Left hindlimb (tissue), 1 donor: ENCODE results near the gene DIS3L.
"Not testable (repeated sequence)": the region's sequence is repeated elsewhere in the genome, so short reads cannot be mapped to it uniquely, and the experiment has no call there.

Experiments used
- DNase-seq: peaks from one replicate; pipeline ENCODE4 v3.0.0-alpha.2; 2018

DIS3L gene

DNA sequence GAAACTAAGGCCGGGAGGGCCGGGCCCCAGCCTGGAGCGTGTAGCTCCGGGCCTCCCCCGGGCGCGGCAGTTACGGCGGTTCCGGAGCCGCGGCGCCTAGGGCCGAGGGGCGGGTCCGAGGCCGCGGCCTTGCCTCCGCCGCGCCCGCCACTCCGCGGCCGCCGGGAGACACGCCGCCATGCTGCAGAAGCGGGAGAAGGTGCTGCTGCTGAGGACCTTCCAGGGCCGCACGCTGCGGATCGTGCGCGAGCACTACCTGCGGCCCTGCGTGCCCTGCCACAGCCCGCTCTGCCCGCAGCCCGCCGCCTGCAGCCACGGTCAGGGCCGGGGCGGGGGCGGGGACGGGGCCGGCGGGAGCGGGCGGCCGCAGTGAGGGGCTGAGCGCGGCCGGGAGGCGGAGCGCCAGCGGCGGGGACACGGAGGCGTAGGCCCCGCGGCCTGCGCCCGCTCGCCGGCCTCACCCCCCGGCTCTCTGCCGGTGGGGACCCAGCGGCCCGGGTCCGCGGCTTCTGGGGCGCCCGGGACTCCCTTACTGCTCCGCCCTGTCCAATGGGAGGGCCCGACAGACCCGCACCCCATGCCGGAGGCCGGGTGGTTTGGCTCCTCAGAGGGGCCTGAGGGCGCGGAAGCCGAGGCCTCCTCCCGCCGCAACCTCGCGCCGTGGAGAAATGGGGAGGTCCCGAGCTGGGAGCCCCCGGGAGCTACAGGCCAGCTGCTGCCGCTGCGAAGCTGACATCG lies at the start of gene DIS3L:
Gene DIS3L (plus strand): TSS at position 150 of the 738 bp plus-strand sequence. CDS start 29 bp downstream, at position 179.
- DNase-seq: peak; percentile 71

DNA sequence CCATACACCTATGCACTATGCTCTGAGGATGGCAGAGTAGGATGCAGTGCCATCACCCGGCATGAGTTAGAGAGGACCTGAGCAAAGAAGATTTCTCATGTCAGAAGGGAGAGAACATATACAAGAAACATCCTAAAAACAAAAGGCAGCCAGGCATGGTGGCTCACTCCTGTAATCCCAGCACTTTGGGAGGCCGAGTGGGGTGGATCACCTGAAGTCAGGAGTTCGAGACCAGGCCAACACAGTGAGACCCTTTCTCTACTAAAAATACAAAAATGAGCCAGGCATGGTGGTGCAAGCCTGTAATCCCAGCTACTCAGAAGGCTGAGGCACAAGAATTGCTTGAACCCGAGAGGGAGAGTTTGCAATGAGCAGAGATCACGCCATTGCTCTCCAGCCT lies 47.5 kb upstream of the DIS3L start:
- not testable (repeated sequence) for DNase-seq

DNA sequence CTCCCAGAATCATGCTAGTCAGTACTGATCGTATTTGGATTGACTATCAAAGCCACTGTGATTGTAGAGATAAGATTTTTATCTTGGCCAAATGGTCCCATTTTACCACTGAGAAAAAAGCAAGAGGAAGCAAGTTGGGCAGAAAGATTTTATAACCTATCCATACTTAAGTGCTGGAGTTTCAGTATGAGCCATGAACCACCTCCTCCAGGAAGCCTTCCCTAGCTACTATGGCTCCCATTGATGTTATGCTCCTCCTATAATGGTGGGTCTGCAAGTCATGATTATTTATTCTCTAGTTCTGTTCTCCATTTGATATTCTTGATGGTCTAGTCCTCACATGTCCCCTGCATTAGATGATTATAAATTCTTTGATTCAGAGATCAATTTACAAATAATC lies 46.4 kb upstream of the DIS3L start:
- DNase-seq: no peak

DNA sequence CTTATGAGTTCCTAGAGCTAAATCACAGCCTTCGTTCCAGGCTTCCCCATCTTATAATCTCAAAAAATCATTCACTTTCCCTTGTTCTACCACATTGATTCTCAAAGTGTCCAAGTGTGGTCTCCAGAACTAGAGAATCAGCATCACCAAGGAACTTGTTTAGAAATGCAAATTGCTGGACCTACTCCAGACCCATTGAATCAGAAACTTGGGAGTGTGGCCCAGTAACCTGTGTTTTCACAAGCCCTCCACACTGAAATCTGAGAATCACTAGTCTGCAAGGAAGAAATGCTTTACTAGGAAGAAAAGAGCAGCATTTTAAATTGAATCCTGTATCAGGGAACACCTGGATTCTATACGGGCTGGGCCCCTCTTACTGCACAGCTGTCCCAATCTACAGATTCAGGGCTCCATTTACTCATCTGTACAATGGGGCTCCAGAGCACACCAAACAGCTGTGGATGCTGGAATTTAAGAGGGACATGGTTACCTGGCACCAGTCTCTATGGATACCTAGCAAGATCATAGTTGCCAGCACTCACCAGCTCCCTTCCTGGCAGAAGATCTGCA lies 43.7 kb upstream of the DIS3L start:
- DNase-seq: no peak

DNA sequence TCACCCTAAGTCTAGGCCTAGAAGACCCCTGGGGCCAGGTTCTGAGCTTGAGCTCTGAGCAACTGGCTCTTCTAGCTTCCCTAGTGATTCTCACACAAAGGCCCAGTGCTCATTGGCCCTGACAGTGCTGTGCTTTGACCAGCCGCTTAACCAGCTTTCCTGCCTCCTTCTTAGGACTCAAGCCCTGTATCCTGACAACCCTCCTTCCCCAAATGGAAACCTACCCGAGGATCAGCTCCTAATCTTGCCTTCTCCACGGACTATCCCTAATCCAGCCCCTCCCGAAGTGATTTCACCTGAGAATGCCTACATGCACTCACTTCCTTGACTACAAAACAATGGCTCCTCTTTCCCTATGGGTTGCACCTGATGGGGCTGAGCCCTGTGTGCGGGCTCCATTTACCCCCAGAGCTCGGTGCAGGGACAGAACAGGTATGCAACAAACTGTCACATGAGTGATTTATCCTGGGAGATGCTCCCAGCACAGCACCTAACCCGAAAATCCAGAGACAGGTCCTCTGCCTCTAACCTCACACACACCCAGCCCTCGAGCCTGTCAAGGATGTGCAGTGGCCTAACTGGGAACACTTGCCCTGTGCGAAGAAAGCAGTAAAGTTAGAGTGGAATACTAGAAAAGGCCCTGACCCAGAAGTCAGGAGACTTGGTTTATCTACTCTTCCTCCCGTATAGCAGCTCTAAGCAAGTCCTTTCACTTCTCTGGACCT lies 42.1 kb upstream of the DIS3L start:
- DNase-seq: no peak

DNA sequence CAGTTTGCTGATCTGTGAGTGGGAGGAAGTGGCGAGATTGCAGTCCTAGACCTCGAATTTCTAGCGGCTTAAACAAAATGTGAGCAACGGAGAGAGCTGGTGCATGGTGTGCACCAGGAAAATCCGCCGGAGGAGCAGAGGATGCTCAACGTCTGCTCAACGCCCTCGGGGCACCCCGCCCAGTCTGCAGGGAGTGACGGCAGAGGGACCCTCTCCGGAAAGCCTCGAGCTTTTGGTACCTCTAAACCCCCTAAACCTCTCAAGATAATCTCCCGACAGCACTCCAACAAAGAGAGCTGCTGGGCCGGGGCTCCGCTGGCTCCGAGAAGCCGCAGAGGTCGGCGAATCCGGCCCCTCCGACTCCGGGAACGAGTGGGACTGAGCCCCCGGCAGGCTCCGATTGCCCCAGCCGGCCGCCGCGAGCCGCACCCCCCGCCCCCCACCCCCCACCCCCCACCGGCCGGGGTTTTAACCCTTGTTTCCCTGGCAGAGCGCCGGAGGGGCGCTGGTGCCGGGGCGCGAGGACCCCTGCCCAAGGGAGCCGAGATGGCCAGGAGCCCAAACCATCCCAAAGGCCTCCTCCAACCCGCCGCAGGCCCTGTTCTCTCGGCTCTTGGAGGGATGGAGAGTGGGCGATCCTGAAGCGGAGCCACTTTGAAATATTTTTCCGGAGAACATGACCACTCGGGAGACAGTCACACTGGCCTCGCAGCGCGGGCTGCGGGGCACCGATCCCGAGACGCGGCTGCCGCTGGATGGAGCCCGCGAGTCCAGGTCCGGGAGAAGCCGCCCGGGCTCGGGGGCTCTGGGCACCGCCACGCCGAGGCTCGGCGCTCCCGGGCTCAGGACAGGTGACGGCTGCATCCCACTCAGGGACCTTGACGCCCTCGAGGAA lies 41.3 kb upstream of the DIS3L start:
- peak; percentile 55 for DNase-seq

DNA sequence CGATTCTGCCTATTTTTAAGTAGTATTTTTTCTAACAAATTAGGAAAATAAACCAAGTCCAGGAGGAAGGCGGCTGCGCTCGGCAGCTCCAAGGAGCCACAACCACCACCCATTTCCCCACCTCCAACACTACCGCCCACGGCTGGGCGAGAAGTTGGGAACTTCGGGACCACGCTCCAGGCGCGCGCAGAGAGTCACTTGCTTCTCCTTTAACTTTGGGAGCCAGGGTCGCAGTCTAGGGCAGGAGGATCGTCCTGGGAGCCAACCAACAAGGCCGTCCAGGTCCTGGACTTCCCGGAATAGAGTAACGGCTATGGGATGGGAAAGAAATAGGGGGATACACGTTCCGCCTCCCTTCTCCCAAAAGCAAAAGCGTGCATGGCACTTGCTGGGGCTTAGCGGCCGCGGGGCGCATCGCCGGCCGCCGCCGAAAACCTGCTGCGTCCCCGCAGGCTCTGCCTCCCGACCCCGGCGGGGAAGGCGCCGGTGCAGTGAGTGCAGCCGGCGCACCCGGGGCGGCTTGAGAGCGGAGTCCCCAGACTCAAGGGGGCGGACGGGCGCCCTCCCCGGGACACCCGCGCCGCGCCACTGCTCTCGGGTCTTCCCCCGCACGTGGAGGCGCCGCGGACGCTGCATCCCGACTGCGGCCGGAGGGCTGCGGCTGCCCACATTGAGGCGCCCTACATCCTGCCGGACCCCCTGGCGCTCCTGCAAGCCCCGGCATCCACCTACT lies 40.5 kb upstream of the DIS3L start:
- DNase-seq: no peak

DNA sequence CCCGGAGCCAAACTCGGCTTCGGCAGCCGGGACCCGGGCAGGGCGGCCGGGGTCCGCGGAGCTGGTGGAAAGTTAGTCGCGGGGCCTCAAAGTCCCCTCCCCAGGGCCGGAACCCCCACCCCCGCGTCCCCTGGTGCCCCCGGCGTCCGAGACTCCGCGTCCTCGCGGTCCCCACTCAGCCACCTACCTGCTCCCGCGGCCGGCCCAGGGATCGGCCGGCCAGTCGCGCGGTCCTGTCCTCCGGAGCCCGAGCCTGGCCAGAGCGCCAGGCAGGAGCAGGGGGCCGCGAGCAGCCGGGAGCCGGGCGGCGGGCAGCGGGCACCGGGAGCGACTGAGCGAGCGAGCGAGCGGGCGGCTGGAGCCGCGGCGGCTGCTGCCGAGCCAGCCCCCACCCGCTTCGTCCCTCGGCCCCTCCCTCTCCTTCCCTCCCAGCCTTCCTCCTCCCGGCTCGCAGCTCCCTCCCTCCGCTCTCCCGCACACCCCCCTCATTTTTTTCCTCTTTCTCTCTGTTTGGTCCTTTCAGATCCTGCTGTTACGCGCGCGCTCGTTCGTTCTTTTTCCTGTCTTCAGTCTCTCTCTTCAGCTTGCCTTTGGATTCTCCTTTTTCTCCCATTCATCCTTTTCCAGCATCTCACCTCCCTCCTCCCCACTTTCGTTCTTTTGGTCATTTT lies 39.8 kb upstream of the DIS3L start, which contains the start of gene MEGF11:
Gene MEGF11 (minus strand): TSS at position 333 of the 671 bp plus-strand sequence. CDS start 125,347 bp downstream, outside the sequence.
- DNase-seq: peak; percentile 67

DNA sequence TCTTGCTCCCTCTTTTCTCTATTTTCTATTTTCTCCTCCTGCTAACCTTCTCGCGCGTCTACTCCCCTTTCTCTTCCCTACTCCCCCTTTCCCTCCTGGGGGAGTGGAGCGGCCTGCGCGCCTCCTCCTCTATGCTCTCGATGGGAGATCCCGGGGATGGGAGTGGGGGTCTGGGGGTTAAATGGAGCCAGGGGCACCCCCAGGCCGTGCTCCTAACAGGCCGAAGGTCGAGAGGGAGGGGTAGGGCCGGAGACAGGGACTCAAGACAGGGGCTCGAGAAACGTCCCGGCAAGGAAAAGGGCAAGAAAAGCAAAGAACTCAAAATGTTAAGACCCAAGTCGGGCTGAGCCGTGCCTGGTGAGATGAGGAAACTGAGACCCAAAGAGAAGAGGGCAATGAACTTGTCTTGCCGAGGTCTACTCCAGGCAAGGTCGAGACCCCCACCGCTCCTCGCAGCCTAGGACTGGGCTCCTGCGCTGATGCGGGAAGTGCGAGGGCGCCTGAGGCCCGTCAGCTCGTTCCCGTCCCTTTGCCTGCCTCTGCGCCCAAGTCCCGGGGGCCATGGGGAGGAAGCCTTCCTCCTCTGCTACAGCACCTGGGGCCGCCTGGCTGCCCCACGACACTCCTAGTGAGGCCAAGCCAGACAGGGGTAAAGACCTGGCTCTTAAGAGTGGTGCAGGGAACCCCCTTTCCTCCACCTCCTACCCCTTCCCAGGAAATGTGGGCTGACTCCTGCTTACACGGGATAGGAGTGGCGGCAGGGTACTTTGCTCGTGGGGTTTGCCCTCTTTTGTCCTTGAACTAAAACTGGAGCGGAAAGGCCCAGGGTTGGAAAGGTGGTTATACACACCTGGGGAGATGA lies 39.0 kb upstream of the DIS3L start:
- DNase-seq: no peak

DNA sequence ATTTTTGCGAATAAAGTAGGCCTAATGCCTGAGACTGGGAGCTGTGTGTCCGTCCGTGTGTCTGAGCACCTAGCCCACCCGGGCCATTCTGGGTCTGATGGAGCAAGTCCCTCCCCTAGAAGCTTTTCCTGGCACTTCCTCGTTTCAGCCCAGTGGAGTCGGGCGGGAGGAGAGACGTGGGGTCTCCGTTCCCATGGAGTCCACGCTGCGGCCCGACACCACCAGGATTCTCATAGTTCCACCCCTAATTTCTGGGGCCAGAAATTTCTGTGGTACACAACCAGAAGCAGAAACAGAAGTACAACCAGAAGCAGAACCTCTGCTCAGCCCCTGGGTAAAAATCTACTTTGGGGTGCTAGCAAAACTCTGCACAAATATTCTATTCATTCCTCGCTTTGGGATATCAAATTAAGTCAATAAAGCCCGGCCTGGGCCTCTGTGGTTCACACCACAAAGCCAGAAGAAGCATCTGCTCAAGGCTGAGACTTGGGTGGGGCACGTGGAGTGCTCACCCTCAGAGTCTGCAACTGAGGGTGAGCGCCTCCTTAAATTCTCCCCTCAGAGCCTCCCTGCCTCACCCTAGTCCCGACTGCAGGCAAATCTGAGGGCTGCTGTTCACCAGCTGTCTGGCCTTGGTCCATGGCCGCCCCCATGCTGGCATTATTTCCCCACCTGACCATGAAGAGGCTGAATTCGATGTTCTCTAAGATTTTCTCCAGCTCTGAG lies 38.3 kb upstream of the DIS3L start:
- DNase-seq: no peak

DNA sequence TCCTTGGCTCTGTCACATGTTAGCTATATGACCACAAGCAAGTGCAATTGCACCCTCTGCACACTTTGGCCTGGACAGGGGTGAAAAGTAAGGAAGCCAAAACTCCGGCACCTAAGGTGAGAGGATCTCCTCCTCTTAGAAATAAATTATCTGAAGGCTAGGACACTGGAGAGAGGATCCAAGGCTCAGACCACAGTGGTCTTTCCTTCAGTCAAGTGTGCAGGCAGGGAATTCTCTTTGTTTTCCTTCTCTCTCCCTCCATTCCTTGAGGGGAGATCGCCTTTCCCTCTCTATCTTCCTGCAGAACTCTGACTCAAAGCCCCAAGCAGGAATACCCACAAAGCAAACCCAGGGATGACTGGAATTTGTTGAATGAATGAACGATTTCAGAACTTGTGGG lies 36.7 kb upstream of the DIS3L start:
- DNase-seq: no peak

DNA sequence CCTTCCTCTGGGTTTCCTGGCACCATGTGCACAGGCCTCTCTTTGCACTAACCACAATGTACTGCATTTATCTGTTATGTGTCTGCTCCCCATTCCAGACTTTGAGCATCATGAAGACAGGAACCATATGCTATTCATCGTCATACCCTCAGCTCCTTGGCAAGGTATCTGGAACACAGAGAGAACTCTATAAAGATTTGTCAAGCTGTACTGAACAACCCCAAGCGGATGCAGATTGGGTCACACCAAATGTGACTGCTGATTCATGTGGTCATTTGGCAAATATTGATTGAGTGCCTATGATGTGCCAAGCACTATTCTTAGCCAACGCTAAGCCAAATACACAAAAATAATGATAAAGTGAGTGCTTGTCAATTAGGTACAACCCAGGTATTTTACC lies 32.3 kb upstream of the DIS3L start:
- DNase-seq: no peak

DNA sequence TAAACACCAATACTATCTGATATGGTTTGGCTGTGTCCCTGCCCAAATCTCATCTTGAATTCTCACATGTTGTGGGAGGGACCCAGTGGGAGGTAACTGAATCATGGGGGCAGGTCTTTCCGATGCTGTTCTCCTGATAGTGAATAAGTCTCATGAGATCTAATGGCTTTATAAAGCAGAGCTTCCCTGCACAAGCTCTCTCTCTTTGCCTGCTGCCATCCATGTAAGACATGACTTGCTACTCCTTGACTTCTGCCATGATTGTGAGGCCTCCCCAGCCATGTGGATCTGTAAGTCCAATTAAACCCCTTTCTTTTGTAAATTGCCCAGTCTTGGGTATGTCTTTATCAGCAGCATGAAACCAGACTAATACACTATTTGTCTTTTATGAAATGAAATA lies 30.5 kb upstream of the DIS3L start:
- DNase-seq: not testable (repeated sequence)

DNA sequence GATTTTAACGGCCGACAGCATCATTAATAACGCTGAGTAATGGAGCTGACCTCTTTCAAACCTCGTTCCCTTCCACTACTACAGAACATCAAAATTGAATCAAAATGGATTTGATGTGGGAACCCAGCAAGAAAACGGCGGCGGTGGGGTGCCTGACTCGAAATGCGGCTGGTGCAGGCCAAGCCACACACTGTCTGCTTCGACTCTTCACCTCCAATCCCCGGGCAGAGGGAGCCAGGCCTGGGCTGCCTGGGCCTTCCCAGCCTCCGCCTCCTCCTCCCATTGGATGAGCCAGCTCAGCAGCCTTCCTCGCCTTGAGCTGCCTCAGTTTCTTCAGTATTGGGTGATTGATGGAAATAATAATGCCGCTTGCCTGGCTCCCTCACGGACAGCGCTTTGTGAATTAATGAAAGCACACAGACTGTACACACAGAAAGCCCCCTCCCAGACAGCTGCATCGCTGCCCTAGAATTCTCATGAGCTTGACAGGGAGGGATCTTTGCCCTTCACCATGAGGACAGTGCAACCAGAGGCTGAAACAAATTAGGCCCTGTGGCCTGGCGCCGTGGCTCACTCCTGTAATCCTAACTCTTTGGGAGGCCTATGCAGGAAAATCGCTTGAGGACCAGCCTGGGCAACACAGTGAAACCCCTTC lies 28.4 kb upstream of the DIS3L start:
- DNase-seq: no peak

DNA sequence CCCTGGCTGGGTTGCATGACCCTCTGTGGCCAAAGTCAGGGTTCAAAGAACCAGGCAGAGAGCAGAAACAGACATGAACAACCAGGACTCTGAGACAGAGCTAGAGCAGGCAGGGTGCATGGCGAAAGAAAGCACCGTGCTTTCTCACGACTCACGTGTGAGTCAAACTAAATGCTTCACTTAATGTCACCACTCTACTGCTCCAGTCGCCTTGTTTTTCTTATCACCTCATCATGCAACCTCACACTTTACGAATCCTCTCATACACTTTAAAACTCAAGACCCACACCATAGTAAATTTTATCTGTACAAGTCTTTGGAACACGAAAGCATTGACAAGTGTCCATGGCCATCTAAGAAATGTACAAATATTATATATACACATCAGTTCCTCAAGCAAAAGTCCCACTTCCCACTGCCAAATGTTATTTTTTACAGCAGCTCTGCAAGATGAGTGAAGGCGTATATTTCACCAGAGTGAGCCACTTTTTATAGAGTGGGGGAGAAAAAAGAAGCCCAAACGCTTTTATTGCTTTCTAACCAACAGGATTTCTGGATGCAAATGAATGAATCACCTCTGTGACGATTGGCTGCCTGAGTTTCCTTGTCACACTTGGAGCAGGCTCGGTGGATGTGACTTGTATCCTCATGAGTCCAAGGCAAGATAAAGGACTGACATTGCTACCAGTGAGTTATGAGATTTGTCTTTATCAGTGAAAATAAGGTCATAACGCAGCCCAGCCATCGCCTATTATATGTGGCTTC lies 23.9 kb upstream of the DIS3L start:
- no peak for DNase-seq

DNA sequence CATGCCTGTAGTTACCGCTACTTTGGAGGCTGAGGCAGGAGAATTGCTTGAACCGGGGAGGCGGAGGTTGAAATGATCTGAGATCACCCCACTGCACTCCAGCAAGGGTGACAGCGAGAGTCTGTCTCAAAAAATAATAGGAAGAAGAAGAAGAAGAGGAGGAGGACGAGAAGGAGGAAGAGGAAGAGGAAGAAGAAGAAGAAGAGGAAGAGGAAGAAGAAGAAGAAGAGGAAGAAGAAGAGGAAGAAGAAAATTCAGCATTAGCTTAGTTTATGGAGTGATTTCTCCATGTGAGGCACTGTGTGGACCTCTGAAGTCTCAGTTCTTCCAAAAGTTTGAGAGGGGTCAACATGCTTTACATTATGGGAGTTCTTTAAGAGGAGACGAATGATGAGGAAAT lies 22.4 kb upstream of the DIS3L start:
- DNase-seq: no peak

DNA sequence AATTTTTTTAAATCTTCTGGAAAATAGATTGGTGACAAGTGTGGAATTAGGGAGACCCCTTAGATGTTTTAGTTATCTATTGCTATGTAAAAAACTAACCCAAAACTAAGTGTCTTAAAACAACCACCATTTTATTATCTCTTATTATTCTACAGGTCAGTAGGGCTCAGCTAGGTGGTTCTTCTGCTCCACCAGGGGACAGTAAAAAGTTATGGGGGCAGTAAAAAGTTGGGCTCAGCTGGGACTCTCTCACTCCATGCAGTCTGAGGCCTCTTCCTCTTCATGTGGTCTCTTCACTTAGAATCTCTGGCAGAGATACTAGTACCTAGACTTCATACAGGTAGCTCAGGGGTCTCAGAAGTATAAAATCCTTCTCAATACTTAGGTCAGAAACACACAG lies 18.0 kb upstream of the DIS3L start:
- no peak for DNase-seq

DNA sequence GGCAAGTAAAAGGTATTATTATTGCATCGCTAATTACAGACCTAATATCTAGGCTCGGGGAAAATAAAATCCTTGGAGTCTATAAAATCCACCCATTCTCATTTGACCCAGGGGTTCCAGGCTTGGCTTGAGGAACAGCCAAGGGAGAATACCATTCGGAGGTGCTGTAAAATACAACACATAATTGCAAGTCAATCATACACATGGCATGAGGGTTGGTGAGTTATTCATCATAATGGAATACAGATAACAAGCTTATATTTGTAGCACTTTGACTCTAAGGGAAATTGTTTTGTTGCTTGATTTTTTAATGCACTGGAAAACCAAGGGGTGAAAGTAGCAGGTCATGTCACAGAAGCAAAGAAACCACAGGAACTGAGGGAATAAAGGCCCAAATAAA lies 16.8 kb upstream of the DIS3L start:
- no peak for DNase-seq

DNA sequence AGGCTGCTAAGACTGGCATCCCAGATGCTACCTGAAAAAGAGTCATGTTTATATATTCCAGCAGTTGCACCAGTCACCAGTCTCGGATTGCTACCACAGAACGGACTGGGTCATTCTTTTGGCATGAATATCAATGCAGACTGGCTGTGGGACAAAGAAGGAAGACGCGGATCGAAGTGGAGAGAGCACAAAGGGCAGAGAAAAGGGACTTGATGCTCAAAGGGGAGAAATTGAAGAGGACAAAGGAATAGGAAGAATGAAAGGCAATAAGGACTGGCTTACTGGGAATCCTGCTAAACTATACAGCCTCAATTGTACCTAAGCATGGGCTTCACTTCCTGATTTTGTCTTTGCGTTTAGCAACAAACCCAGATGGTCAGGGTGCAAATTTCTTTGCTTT lies 15.3 kb upstream of the DIS3L start:
- no peak for DNase-seq
